Adrenal gland (tissue), 12 donors: ENCODE data around the gene OR8A1. TPM values are rescaled to one million over a fixed set of nuclear protein-coding genes. Genes with fewer than 3 reads are reported as not detected.

Experiments
- DNase-seq, 7 donors: peaks; one replicate each; pipeline ENCODE4 v3.0.0-alpha.2; 2019 to 2020
- H3K27ac ChIP-seq, 5 donors: fragments of 200-600 bp; sonication (generic) in 4 of 5; 1 replicate in 3 of 5; 2 replicates in 2 of 5; pipeline versions ENCODE4 v1.5.1 to v1.8.0; 2016 to 2020; ENCODE audit warnings: mild to moderate bottlenecking in 1 of 5
- H3K27me3 ChIP-seq: fragments of 200-600 bp; 2 replicates; pipeline ENCODE4 v1.8.0; 2021
- H3K36me3 ChIP-seq, 2 donors: fragments of 200-600 bp; replicated peaks in 1 of 2; 1 replicate in 1 of 2; 2 replicates in 1 of 2; pipeline versions ENCODE4 v1.5.1 to v1.8.0; 2018 to 2022
- H3K4me1 ChIP-seq, 2 donors: fragments of 200-600 bp; replicated peaks in 1 of 2; 1 replicate in 1 of 2; 2 replicates in 1 of 2; pipeline versions ENCODE4 v1.5.1 to v1.8.0; 2018 to 2021
- H3K4me3 ChIP-seq, 4 donors: fragments of 200-600 bp; sonication (generic) in 3 of 4; one replicate each; pipeline ENCODE4 v1.5.1; 2016 to 2018
- H3K9me3 ChIP-seq, 3 donors: fragments of 200-600 bp; sonication (generic) in 1 of 3; replicated peaks in 1 of 3; 1 replicate in 2 of 3; 2 replicates in 1 of 3; pipeline versions ENCODE4 v1.5.1 to v1.8.0; 2016 to 2021
- CTCF ChIP-seq, 6 experiments: fragments of 450-650 bp in 4 of 6; fragments of 200-600 bp in 2 of 6; sonication (generic) in 1 of 6; IDR thresholded peaks; 1 replicate in 5 of 6; 2 replicates in 1 of 6; pipeline versions ENCODE4 v1.5.1 to v1.8.0; 2016 to 2021; ENCODE audit warnings: antibody characterized with exemption in 6 of 6, mild to moderate bottlenecking in 2 of 6, moderate library complexity in 1 of 6
- POLR2A ChIP-seq, 2 donors: fragments of 450-650 bp; IDR thresholded peaks; one replicate each; pipeline ENCODE4 v1.6.1; 2017; ENCODE audit warnings: antibody characterized with exemption in 2 of 2, mild to moderate bottlenecking in 2 of 2, moderate library complexity in 1 of 2
- WGBS, 4 donors: extraction: QIAGEN DNeasy Blood & Tissue Kit in 2 of 4; methylation state at CpG; one replicate each; pipeline versions ENCODE4 v1.1.5 to v1.1.7; 2013 to 2017; 5-methylcytosine and 5-hydroxymethylcytosine counted together
- intact Hi-C, 2 donors: fragments of 100-400 bp; cut with DNase I; formaldehyde crosslinking; loops; one replicate each; pipeline versions ENCODE4 v1.14.1 to v1.15.0; 2022 to 2023
- polyA plus RNA-seq, 3 donors: library from polyadenylated mRNA; stranded (reverse); fragments of 200-250 nt in 2 of 3; fragments of 350-450 nt in 1 of 3; fragmentation: Illumina TruSeq in 1 of 3; extraction: RNeasy Lipid Tissue Mini Kit (QIAGEN cat#74804) in 1 of 3; gene quantifications; one replicate each; pipeline ENCODE4 v1.2.3, GENCODE V29; 2013 to 2014
- total RNA-seq, 9 donors: library from RNA; depleted of rRNA in 4 of 9; stranded (reverse); fragments of >200 nt in 4 of 9; fragments of 120-200 nt in 1 of 9; fragmentation: NEBNext Ultra II Directional in 1 of 9; extraction: Animal tissue kit (Norgen Biotek cat#: 25700) in 1 of 9; gene quantifications; one replicate each; pipeline versions ENCODE4 v1.1.0 to v1.2.4, GENCODE V29; 2013 to 2023
- donor health status: healthy with polysubstance abuse.
- donor health status: Bipolar disorder and iron deficiency.
- donor health status: DM: yes; HTN: yes; CAD: no.
- donor health status: DM: no; HTN: no; CAD: no.
- donor health status: DM: no; HTN: no; CAD: no.
- donor health status: DM: yes; HTN: yes; CAD: no.

Gene OR8A1
- total and polyA plus RNA-seq, 12 donors: not detected

- intact Hi-C loops: no loop called here
- Histone ChIP-seq H3K9me3 (no peaks in the 10 kb centered on the region), H3K36me3 (no peaks in the 10 kb centered on the region), H3K4me1 (no peaks in the 10 kb centered on the region), H3K27me3 (no peaks in the 10 kb centered on the region), H3K27ac (no peak overlapping the region), H3K4me3 (no peak overlapping the region)
- no peak for DNase-seq
- no peak for TF ChIP-seq POLR2A (IDR thresholded peaks at IDR 0.05)
- no peak for TF ChIP-seq CTCF (IDR thresholded peaks at IDR 0.05)
These were observed 38.4 kb downstream of the OR8A1 start for GRCh38 chr11:124608147-124608546.

GRCh38 chr11:124610295-124610694 lies 40.5 kb downstream of the OR8A1 start:
- peaks cover 9% of the 10 kb centered on the region for H3K27me3 ChIP-seq
- WGBS, 4 donors: 82 to 93% (median 89%) methylated on average over 2 of the region's 2 CpGs
- no peak for DNase-seq
- H3K9me3 ChIP-seq: no peaks in the 10 kb centered on the region
- no peak for TF ChIP-seq CTCF (IDR thresholded peaks at IDR 0.05)
- no peak for TF ChIP-seq POLR2A (IDR thresholded peaks at IDR 0.05)
- H3K27ac ChIP-seq: no peak overlapping the region
- no peak overlapping the region for H3K4me3 ChIP-seq
- intact Hi-C loops: no loop called here
- no peaks in the 10 kb centered on the region for H3K4me1 ChIP-seq
- H3K36me3 ChIP-seq: no peaks in the 10 kb centered on the region

GRCh38 chr11:124611064-124611463 lies 41.3 kb downstream of the OR8A1 start, which contains the start of gene PANX3:
Gene PANX3 (plus strand): TSS chr11:124611428. CDS start chr11:124611557, 129 bp downstream.
- Histone ChIP-seq H3K4me3 (no peak within 1 kb of the TSS), H3K27ac (no peak within 1 kb of the TSS), H3K27me3 (peaks cover 16% of the 10 kb centered on the region), H3K36me3 (no peaks in the 10 kb centered on the region), H3K9me3 (no peaks in the 10 kb centered on the region), H3K4me1 (no peaks in the 10 kb centered on the region)
- 77 to 88% (median 85%) methylated on average over 5 of the region's 5 CpGs for WGBS, 4 donors
- no peak for DNase-seq
- intact Hi-C loops: no loop called here
- TF ChIP-seq POLR2A (IDR thresholded peaks at IDR 0.05) (no peak), CTCF (IDR thresholded peaks at IDR 0.05) (no peak)

- intact Hi-C loops: no loop called here
- Histone ChIP-seq H3K36me3 (no peaks in the 10 kb centered on the region), H3K27me3 (peaks cover 16% of the 10 kb centered on the region), H3K4me3 (no peak overlapping the region), H3K4me1 (no peaks in the 10 kb centered on the region), H3K27ac (no peak overlapping the region), H3K9me3 (no peaks in the 10 kb centered on the region)
- DNase-seq: no peak
- no peak for TF ChIP-seq CTCF (IDR thresholded peaks at IDR 0.05)
- WGBS, 4 donors: 61 to 81% (median 72%) methylated on average over 3 of the region's 3 CpGs
These were observed 42.2 kb downstream of the OR8A1 start for GRCh38 chr11:124612045-124612444.
